Measurements from ENCODE around the gene PRAC2.

DNA sequence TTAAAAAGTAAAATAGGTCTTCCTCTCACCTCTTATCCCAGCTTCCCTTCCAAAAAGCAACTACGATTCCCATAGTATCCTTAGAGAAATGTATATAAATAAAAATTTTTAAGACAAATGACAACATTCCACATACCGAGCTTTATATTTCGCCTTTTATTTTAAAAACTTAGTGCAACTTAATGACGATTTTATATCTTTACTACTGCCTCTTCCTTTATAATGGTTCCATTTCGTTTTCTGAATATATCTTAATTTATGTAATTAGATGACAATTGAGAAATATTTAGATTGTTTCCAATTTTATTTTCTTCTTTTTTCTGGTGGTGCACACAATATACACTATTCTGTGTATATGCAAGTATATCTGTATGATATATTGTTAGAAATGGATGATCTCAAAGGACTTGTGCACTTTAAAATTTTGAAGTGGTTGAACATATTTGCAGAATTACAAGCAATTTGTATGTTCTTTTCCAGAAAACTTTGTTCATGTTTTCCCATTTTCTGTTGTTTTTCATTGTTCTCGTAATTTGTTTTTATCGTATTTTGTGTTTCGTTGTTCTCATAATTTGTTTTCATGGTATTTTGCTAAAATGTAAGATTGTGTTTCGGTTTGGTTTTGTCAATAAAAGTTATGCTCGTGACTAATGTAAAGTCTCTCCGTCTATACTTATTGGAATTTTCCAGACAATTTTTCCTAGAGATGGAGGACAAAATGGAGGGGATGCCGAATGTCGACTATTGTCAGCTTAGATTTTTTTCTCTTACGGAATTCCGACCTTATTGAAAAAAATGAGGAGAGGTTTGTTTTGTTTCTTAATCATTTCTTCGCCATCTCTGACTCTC is 26.0 kb downstream of the PRAC2 start:
- TF ChIP-seq, protein P1, sequence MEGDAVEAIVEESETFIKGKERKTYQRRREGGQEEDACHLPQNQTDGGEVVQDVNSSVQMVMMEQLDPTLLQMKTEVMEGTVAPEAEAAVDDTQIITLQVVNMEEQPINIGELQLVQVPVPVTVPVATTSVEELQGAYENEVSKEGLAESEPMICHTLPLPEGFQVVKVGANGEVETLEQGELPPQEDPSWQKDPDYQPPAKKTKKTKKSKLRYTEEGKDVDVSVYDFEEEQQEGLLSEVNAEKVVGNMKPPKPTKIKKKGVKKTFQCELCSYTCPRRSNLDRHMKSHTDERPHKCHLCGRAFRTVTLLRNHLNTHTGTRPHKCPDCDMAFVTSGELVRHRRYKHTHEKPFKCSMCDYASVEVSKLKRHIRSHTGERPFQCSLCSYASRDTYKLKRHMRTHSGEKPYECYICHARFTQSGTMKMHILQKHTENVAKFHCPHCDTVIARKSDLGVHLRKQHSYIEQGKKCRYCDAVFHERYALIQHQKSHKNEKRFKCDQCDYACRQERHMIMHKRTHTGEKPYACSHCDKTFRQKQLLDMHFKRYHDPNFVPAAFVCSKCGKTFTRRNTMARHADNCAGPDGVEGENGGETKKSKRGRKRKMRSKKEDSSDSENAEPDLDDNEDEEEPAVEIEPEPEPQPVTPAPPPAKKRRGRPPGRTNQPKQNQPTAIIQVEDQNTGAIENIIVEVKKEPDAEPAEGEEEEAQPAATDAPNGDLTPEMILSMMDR (IDR thresholded peaks at IDR 0.05), result no peak
- TF ChIP-seq POLR2A (IDR thresholded peaks at IDR 0.05), result no peak
